Upper lobe of left lung (tissue), 4 donors: ENCODE results near the gene CBFA2T3.
"Not testable (repeated sequence)": the region's sequence is repeated elsewhere in the genome, so short reads cannot be mapped to it uniquely, and the experiment has no call there.

Source experiments
- CTCF ChIP-seq, 6 experiments: fragments of 450-650 bp in 4 of 6; fragments of 200-600 bp in 2 of 6; sonication (generic) in 2 of 6; IDR thresholded peaks; one replicate each; pipeline ENCODE4 v1.5.1; 2016 to 2019; ENCODE audit warnings: antibody characterized with exemption in 6 of 6
- EP300 ChIP-seq, 4 donors: sonication (generic); formaldehyde crosslinking; IDR thresholded peaks; one replicate each; pipeline ENCODE4 v1.5.1; 2017; ENCODE audit warnings: antibody characterized with exemption in 4 of 4, control low read depth in 2 of 4
- POLR2A ChIP-seq, 4 donors: fragments of 450-650 bp; IDR thresholded peaks; one replicate each; pipeline ENCODE4 v1.5.1; 2016 to 2017; ENCODE audit warnings: antibody characterized with exemption in 4 of 4, mild to moderate bottlenecking in 2 of 4

GRCh38 chr16:89002081-89002480 is 25.1 kb upstream of the CBFA2T3 start:
- not testable (repeated sequence) for TF ChIP-seq CTCF, POLR2A, EP300 (IDR thresholded peaks at IDR 0.05)
